ENCODE measurements around the gene ARHGAP15. TPM values are rescaled to one million over a fixed set of nuclear protein-coding genes. Genes with fewer than 3 reads are reported as not detected.

ARHGAP15 gene
- total RNA-seq, 1 experiment from 2014 or later = 0.26 TPM

DNA sequence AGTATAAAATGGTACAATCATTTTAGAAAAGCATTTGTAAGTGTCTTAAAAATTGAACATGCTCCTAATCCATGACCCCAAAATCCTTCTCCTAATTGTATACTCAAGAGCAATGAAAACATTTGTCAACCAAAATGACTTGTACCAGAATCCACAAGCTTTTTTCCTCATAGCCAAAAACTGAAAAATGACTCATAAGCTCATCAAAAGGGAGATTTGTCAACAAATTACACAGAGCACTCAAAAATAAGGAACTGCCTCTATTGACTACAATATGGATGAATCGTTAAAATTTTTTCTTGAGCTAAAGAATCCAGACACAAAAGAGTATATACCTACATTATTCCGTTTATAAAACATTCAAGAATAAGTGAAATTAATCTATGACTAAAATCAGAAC is 544.8 kb downstream of the ARHGAP15 start:
- H3K36me3 ChIP-seq = no peaks in the 10 kb centered on the region
- DNase-seq = no peak
- no peak overlapping the region for H3K27ac ChIP-seq
- no peaks in the 10 kb centered on the region for H3K9me3 ChIP-seq (replicated peaks)
- H3K4me1 ChIP-seq = 0 out of 2 replicates have a peak, but pooled peaks cover 2% of the 10 kb centered on the region
- H3K4me3 ChIP-seq = no peak overlapping the region
- no peaks in the 10 kb centered on the region for H3K27me3 ChIP-seq

GRCh38 chr2:143675021-143675420 is 545.8 kb downstream of the ARHGAP15 start:
- H3K9me3 ChIP-seq (replicated peaks) = no peaks in the 10 kb centered on the region
- H3K4me3 ChIP-seq = no peak overlapping the region
- H3K4me1 ChIP-seq = peaks cover 10% of the 10 kb centered on the region
- no peaks in the 10 kb centered on the region for H3K27me3 ChIP-seq
- H3K36me3 ChIP-seq = no peaks in the 10 kb centered on the region
- no peak overlapping the region for H3K27ac ChIP-seq
- DNase-seq = no peak

DNA sequence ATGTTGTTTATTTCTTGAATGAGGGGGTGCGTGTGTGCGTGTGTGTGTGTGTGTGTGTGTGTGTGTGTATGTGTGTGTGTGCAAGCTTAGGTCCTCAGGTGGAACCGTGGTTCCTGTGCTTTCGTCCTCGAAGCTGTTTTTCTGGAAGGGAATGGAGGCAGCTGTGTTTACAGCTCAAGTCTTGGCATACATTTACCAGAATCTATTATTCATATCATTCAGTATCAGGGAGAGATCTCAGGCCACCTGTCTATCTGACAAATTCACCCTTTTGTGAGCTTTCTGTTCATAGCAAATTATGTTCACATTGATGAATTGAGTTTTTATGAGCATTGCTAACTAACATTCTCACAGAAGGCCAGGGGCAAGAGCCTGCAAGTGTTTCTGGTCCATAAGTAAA is 550.4 kb downstream of the ARHGAP15 start:
- Histone ChIP-seq H3K27me3 (no peaks in the 10 kb centered on the region), H3K27ac (no peak overlapping the region), H3K4me3 (no peak overlapping the region), H3K36me3 (no peaks in the 10 kb centered on the region), H3K9me3 (replicated peaks) (no peaks in the 10 kb centered on the region), H3K4me1 (peaks cover 17% of the 10 kb centered on the region)
- DNase-seq = peak; percentile 28 to 68

DNA sequence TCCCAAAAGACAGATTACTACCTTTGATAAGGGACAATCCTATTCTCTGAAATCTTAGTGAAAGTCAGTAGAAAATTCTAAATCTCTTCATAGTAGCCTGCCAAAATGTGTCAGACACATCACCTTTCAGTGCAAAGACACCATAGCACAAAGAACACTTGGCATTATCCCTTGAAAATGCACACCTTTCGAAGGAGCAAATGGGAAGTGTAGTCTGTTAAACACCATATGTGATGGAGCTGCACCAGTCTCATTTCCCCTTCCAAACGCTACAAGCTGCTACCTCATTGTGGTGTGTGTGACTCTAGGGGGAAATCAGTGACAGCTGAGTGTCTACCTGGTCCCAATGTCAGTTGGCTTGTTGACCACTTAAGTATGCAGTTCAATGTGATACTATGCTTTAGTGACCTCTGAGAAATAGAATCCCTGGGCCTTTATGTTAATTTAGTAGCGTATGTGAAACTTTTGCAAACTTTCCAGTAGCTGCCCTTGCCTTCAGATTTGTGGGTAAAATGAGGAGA is 551.7 kb downstream of the ARHGAP15 start:
- H3K27me3 ChIP-seq = no peaks in the 10 kb centered on the region
- no peak overlapping the region for H3K27ac ChIP-seq
- peaks cover 27% of the 10 kb centered on the region for H3K4me1 ChIP-seq
- no peak for DNase-seq
- no peaks in the 10 kb centered on the region for H3K9me3 ChIP-seq (replicated peaks)
- no peak overlapping the region for H3K4me3 ChIP-seq
- no peaks in the 10 kb centered on the region for H3K36me3 ChIP-seq

GRCh38 chr2:143682436-143683055 is 553.3 kb downstream of the ARHGAP15 start:
- no peak overlapping the region for H3K4me3 ChIP-seq
- H3K27ac ChIP-seq = no peak overlapping the region
- DNase-seq = no peak
- no peaks in the 10 kb centered on the region for H3K36me3 ChIP-seq
- H3K27me3 ChIP-seq = no peaks in the 10 kb centered on the region
- H3K9me3 ChIP-seq (replicated peaks) = no peaks in the 10 kb centered on the region
- H3K4me1 ChIP-seq = peaks cover 27% of the 10 kb centered on the region

GRCh38 chr2:143683977-143684376 is 554.8 kb downstream of the ARHGAP15 start:
- H3K27ac ChIP-seq = no peak overlapping the region
- no peaks in the 10 kb centered on the region for H3K27me3 ChIP-seq
- no peak overlapping the region for H3K4me3 ChIP-seq
- H3K36me3 ChIP-seq = no peaks in the 10 kb centered on the region
- H3K9me3 ChIP-seq (replicated peaks) = no peaks in the 10 kb centered on the region
- peaks cover 26% of the 10 kb centered on the region for H3K4me1 ChIP-seq
- no peak for DNase-seq

DNA sequence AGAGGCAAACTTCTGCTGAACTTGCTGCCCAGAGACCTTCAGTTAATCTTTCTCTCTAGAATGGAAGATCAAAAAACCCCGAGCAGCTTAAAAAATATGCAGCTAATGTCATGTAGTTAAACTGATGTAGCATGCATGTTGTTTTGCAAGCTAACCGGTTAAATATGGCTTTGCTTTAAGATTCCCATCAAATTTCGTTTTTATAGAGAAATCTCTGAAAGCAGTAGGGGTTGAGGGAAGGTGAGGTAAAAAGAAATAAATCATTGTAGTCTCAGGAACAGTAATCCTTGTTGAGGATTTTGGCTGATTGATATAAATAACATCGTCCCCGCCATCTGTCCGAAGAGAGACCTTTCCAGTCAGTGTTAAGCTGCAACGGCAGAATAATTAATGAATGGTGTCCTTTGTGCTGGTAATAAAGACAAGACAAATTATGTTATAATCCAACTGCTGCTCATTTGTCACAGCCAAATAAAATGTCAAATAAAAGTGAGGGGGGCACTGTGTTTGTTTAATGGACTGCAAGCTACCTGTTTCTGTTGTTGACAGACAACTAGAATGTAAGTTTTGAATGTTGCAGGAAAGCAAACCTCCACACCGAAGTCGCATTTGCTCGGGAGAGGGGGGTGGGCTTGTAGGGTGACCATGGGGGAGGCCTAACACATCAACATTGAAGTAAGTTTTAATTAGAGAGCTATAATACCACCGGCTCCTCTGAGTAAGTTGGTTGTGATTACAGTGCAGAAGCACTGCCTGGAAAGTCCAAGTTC is 555.5 kb downstream of the ARHGAP15 start:
- peak overlapping the region; percentile 15; the same call in 1 of the 2 replicates for H3K27ac ChIP-seq
- peaks cover 18% of the 10 kb centered on the region for H3K4me1 ChIP-seq
- H3K36me3 ChIP-seq = no peaks in the 10 kb centered on the region
- H3K27me3 ChIP-seq = no peaks in the 10 kb centered on the region
- DNase-seq = peak in 1 of 2 experiments; percentile 43
- peak overlapping the region; percentile 41 for H3K4me3 ChIP-seq
- H3K9me3 ChIP-seq (replicated peaks) = no peaks in the 10 kb centered on the region

GRCh38 chr2:143685421-143686078 is 556.3 kb downstream of the ARHGAP15 start:
- H3K4me3 ChIP-seq = peak overlapping the region; percentile 41
- no peaks in the 10 kb centered on the region for H3K36me3 ChIP-seq
- H3K27me3 ChIP-seq = no peaks in the 10 kb centered on the region
- no peak overlapping the region; the same call in 1 of the 2 replicates for H3K27ac ChIP-seq
- peaks cover 12% of the 10 kb centered on the region for H3K4me1 ChIP-seq
- no peaks in the 10 kb centered on the region for H3K9me3 ChIP-seq (replicated peaks)
- peak; percentile 45 to 73 for DNase-seq

- H3K27me3 ChIP-seq = no peaks in the 10 kb centered on the region
- H3K4me3 ChIP-seq = no peak overlapping the region
- no peaks in the 10 kb centered on the region for H3K9me3 ChIP-seq (replicated peaks)
- DNase-seq = peak in 1 of 2 experiments; percentile 73
- H3K4me1 ChIP-seq = peaks cover 10% of the 10 kb centered on the region
- H3K27ac ChIP-seq = no peak overlapping the region
- no peaks in the 10 kb centered on the region for H3K36me3 ChIP-seq
Measured at GRCh38 chr2:143686585-143687164, 557.5 kb downstream of the ARHGAP15 start.

DNA sequence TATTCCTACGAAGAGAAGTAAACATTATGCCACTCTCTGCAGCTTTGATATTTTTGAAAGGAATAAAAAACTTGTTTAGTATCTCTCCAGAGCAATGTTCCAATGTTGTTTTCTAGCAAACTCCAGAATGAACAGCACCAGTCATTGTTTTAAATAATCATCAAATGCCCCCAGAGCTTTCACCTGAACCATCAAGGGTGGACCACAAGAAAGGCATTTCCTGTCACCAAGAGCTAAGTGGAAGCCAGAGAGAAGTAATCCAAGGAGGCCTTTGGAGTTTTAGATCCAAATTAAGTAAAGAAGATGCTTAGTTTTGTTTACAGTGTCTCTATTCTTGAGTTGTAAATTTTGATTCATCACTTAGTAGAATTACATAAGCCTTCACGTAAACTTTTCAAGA is 559.0 kb downstream of the ARHGAP15 start:
- Histone ChIP-seq H3K36me3 (no peaks in the 10 kb centered on the region), H3K27me3 (no peaks in the 10 kb centered on the region), H3K4me3 (no peak overlapping the region), H3K9me3 (replicated peaks) (no peaks in the 10 kb centered on the region), H3K4me1 (peaks cover 10% of the 10 kb centered on the region), H3K27ac (no peak overlapping the region)
- DNase-seq = no peak

GRCh38 chr2:143688815-143689214 is 559.6 kb downstream of the ARHGAP15 start:
- no peaks in the 10 kb centered on the region for H3K27me3 ChIP-seq
- no peaks in the 10 kb centered on the region for H3K9me3 ChIP-seq (replicated peaks)
- H3K4me1 ChIP-seq = peaks cover 10% of the 10 kb centered on the region
- DNase-seq = no peak
- H3K4me3 ChIP-seq = no peak overlapping the region
- no peak overlapping the region for H3K27ac ChIP-seq
- H3K36me3 ChIP-seq = no peaks in the 10 kb centered on the region

- no peaks in the 10 kb centered on the region for H3K36me3 ChIP-seq
- H3K9me3 ChIP-seq (replicated peaks) = no peaks in the 10 kb centered on the region
- no peak for DNase-seq
- H3K4me3 ChIP-seq = no peak overlapping the region
- H3K4me1 ChIP-seq = peaks cover 10% of the 10 kb centered on the region
- H3K27me3 ChIP-seq = no peaks in the 10 kb centered on the region
- no peak overlapping the region for H3K27ac ChIP-seq
Measured at GRCh38 chr2:143689541-143689940, 560.3 kb downstream of the ARHGAP15 start.

DNA sequence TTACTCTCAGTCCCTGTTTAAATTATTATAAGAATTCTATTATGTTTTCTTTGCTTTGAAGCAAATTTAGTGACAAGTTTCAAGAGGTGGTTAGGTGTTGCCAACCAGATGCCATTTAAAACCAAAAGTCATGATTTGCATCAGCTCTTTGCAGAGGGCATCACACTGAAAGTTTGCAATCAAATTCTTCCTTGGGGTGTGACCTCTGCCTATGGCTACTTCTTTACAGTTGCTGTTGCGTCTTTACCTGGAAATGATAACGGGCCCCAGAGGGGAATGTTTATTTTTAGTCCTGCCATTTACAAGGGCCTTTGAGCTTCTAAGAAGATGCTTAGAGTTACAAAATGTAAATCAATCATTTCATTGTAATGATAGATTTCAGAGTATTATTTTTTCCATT is 561.0 kb downstream of the ARHGAP15 start:
- Histone ChIP-seq H3K27ac (no peak overlapping the region), H3K36me3 (no peaks in the 10 kb centered on the region), H3K27me3 (no peaks in the 10 kb centered on the region), H3K4me1 (peaks cover 6% of the 10 kb centered on the region), H3K9me3 (replicated peaks) (no peaks in the 10 kb centered on the region), H3K4me3 (no peak overlapping the region)
- no peak for DNase-seq

- Histone ChIP-seq H3K27ac (no peak overlapping the region), H3K9me3 (replicated peaks) (no peaks in the 10 kb centered on the region), H3K36me3 (no peaks in the 10 kb centered on the region), H3K4me1 (no peaks in the 10 kb centered on the region), H3K4me3 (no peak overlapping the region), H3K27me3 (no peaks in the 10 kb centered on the region)
- DNase-seq = no peak
Measured at GRCh38 chr2:143691121-143691520, 561.9 kb downstream of the ARHGAP15 start.

DNA sequence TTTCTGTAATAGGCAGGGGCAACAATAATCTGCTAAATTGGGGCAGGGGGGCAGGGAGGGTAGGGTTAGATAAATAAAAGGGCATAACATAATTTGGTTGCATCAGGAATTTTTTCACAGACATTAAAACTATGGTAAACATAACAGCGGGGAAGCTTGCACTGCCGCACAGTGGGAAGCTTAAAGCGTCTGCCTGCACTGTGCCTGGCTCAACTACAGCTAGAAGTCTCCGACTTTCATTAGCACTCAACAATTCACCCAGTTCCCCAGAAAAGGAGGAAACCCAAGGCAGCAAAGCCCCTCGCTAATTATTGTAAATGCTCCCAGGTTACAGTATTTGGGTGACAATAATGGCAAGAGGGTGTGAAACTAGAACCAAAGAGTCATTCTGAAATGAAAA is 562.9 kb downstream of the ARHGAP15 start:
- H3K4me1 ChIP-seq = no peaks in the 10 kb centered on the region
- no peak for DNase-seq
- no peaks in the 10 kb centered on the region for H3K36me3 ChIP-seq
- H3K27ac ChIP-seq = no peak overlapping the region
- H3K27me3 ChIP-seq = no peaks in the 10 kb centered on the region
- H3K9me3 ChIP-seq (replicated peaks) = no peaks in the 10 kb centered on the region
- no peak overlapping the region for H3K4me3 ChIP-seq
